Gastrocnemius medialis (tissue), 4 donors: ENCODE results near the gene SLC35F1.

Experiments
- POLR2A ChIP-seq, 2 donors: fragments of 450-650 bp; IDR thresholded peaks; one replicate each; pipeline ENCODE4 v1.6.1; 2017; ENCODE audit warnings: antibody characterized with exemption in 2 of 2, mild to moderate bottlenecking in 2 of 2, moderate library complexity in 2 of 2
- TF ChIP-seq, protein P1 (sequence below), 5 experiments: fragments of 450-650 bp in 3 of 5; fragments of 200-600 bp in 2 of 5; sonication (generic) in 2 of 5; IDR thresholded peaks in 4 of 5; conservative IDR thresholded peaks in 1 of 5; 1 replicate in 4 of 5; 2 replicates in 1 of 5; pipeline ENCODE4 v1.5.1; 2016 to 2019; ENCODE audit warnings: antibody characterized with exemption in 5 of 5, mild to moderate bottlenecking in 3 of 5, moderate library complexity in 3 of 5

DNA sequence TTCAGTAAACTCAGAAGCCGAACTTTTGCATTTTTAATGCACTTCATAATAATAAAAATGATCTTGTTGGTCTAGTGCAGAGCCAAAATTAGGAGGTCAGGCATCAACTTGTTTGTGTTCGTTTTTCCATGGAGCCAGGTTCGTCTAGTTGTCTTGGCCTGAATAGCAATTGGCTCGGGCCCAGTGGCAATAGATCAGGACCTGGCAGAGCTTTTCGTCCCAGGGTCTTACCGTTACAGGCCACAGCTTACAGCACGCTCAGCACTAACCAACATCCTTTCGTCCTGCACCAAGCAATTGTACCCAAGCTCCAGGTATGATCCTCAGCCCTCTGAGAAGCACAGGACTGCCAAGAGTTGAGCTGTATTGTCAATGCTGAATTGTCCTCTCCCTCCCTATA lies 400.5 kb downstream of the SLC35F1 start:
- TF ChIP-seq, protein P1, sequence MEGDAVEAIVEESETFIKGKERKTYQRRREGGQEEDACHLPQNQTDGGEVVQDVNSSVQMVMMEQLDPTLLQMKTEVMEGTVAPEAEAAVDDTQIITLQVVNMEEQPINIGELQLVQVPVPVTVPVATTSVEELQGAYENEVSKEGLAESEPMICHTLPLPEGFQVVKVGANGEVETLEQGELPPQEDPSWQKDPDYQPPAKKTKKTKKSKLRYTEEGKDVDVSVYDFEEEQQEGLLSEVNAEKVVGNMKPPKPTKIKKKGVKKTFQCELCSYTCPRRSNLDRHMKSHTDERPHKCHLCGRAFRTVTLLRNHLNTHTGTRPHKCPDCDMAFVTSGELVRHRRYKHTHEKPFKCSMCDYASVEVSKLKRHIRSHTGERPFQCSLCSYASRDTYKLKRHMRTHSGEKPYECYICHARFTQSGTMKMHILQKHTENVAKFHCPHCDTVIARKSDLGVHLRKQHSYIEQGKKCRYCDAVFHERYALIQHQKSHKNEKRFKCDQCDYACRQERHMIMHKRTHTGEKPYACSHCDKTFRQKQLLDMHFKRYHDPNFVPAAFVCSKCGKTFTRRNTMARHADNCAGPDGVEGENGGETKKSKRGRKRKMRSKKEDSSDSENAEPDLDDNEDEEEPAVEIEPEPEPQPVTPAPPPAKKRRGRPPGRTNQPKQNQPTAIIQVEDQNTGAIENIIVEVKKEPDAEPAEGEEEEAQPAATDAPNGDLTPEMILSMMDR (IDR thresholded peaks at IDR 0.05 in 4 of 5, conservative IDR thresholded peaks at IDR 0.05 in 1 of 5) = no peak
- no peak for TF ChIP-seq POLR2A (IDR thresholded peaks at IDR 0.05)
